Keratinocyte (primary cell): ENCODE measurements around the gene ADARB2. TPM values are rescaled to one million over a fixed set of nuclear protein-coding genes. Genes with fewer than 3 reads are reported as not detected.

Source experiments
- DNase-seq: peaks from one replicate; pipeline ENCODE4 v3.0.0-alpha.2; 2011; ENCODE audit warnings: low read depth, missing footprints, low spot score
- FAIRE-seq: peaks from 2 replicates; lab custom pipeline; 2011; peaks lifted over from hg19 to GRCh38; lab: Jason Lieb, UNC
- H2AFZ ChIP-seq: 2 replicates; pipeline ENCODE4 v1.6.0; 2012; ENCODE audit warnings: low read length, control low read depth, inconsistent platforms; ENCODE audit not compliant: control insufficient read depth
- H3K27ac ChIP-seq: 2 replicates; pipeline ENCODE4 v1.5.1; 2011; ENCODE audit warnings: low read length; ENCODE audit not compliant: control insufficient read depth, insufficient read depth
- H3K27me3 ChIP-seq: 3 replicates; pipeline ENCODE4 v1.6.0; 2011; ENCODE audit warnings: low read length; ENCODE audit not compliant: control insufficient read depth, insufficient read depth; ENCODE audit errors: extremely low read depth
- H3K36me3 ChIP-seq, 2 experiments: 2 replicates in 1 of 2; 3 replicates in 1 of 2; pipeline ENCODE4 v1.5.1; 2011; ENCODE audit warnings: low read length in 2 of 2, mild to moderate bottlenecking in 1 of 2; ENCODE audit not compliant: control insufficient read depth in 2 of 2, insufficient read depth in 2 of 2; ENCODE audit errors: extremely low read depth in 1 of 2
- H3K4me1 ChIP-seq: 3 replicates; pipeline ENCODE4 v1.5.1; 2011; ENCODE audit warnings: low read length; ENCODE audit not compliant: control insufficient read depth, insufficient read depth; ENCODE audit errors: extremely low read depth
- H3K4me2 ChIP-seq: 3 replicates; pipeline ENCODE4 v1.6.0; 2011; ENCODE audit warnings: low read depth, low read length; ENCODE audit not compliant: control insufficient read depth, insufficient read depth; ENCODE audit errors: extremely low read depth
- H3K4me3 ChIP-seq, 3 experiments: fragments of 200-600 bp in 1 of 3; sonication (generic) in 1 of 3; 2 replicates in 2 of 3; 3 replicates in 1 of 3; pipeline ENCODE4 v1.5.1; 2011 to 2016; ENCODE audit warnings: low read length in 3 of 3, mild to moderate bottlenecking in 3 of 3, control low read depth in 2 of 3, inconsistent platforms in 1 of 3, low read depth in 1 of 3, mixed read lengths in 1 of 3, mixed run types in 1 of 3, moderate library complexity in 1 of 3; ENCODE audit not compliant: control insufficient read depth in 2 of 3, insufficient read depth in 2 of 3; ENCODE audit errors: extremely low read depth in 1 of 3
- H3K79me2 ChIP-seq: 2 replicates; pipeline ENCODE4 v1.6.0; 2012; ENCODE audit warnings: low read length; ENCODE audit not compliant: control insufficient read depth, insufficient read depth
- H3K9ac ChIP-seq: 3 replicates; pipeline ENCODE4 v1.6.0; 2011; ENCODE audit warnings: low read length; ENCODE audit not compliant: control insufficient read depth, insufficient read depth; ENCODE audit errors: extremely low read depth
- H3K9me1 ChIP-seq: 3 replicates; pipeline ENCODE4 v1.6.0; 2011; ENCODE audit warnings: low read length; ENCODE audit not compliant: control insufficient read depth, insufficient read depth; ENCODE audit errors: extremely low read depth
- H3K9me3 ChIP-seq: 2 replicates; pipeline ENCODE4 v1.5.1; 2012; ENCODE audit warnings: low read depth, low read length; ENCODE audit not compliant: control insufficient read depth
- H4K20me1 ChIP-seq: 3 replicates; pipeline ENCODE4 v1.6.0; 2011; ENCODE audit warnings: low read length; ENCODE audit not compliant: control insufficient read depth, insufficient read depth; ENCODE audit errors: extremely low read depth
- EZH2 ChIP-seq: IDR thresholded peaks from one replicate; pipeline ENCODE4 v1.6.1; 2012; ENCODE audit warnings: inconsistent platforms, mild to moderate bottlenecking, low read length, moderate library complexity
- dilution Hi-C: fragments of 300-500 bp; cut with MboI; formaldehyde crosslinking; loops from one replicate; pipeline ENCODE4 v1.7.0; 2020; ENCODE audit warnings: low sequenced_read_pairs; ENCODE audit not compliant: extremely low pct_ligation_motif_present
- polyA plus RNA-seq, 5 experiments: library from polyadenylated mRNA; depleted of rRNA in 3 of 5; stranded (reverse) in 3 of 5; stranded (forward) in 1 of 5; unstranded in 1 of 5; fragments of >200 nt; gene quantifications; 1 replicate in 1 of 5; 2 replicates in 3 of 5; 3 replicates in 1 of 5; pipeline versions ENCODE4 v1.2.1 to v1.2.3, GENCODE V29; 2011 to 2012; ENCODE audit warnings: missing spikeins in 2 of 5, low read depth in 1 of 5, low replicate concordance in 1 of 5
- TF ChIP-seq, protein P1 (sequence below), 3 experiments: IDR thresholded peaks in 1 of 3; conservative IDR thresholded peaks in 1 of 3; optimal IDR thresholded peaks in 1 of 3; 2 replicates in 2 of 3; 3 replicates in 1 of 3; pipeline versions ENCODE3 to v1.5.1; 2011; ENCODE audit warnings: low read length in 3 of 3, mild to moderate bottlenecking in 3 of 3, moderate library complexity in 2 of 3, control low read depth in 1 of 3, inconsistent platforms in 1 of 3; ENCODE audit not compliant: insufficient read depth in 2 of 3; ENCODE audit errors: extremely low read depth in 1 of 3

ADARB2 gene
- polyA plus RNA-seq, 1 donor (not counting 4 experiments of a cell fraction or from before 2014, with no cell fraction given): not detected

GRCh38 chr10:1178506-1178905, 558.8 kb downstream of the ADARB2 start:
- dilution Hi-C loops: no loop called here
- no peaks in the 10 kb centered on the region for H3K27me3 ChIP-seq

GRCh38 chr10:1177936-1178335, 559.4 kb downstream of the ADARB2 start:
- FAIRE-seq: no peak
- dilution Hi-C loops: no loop called here

More at GRCh38 chr10:1178506-1178905, 558.8 kb downstream of the ADARB2 start:
- Histone ChIP-seq H3K4me1 (no peaks in the 10 kb centered on the region), H3K9ac (no peak overlapping the region), H4K20me1 (no peaks in the 10 kb centered on the region), H3K27ac (no peak overlapping the region), H3K4me2 (no peak overlapping the region), H3K9me1 (no peaks in the 10 kb centered on the region), H3K9me3 (no peaks in the 10 kb centered on the region), H3K79me2 (no peaks in the 10 kb centered on the region), H3K36me3 (no peaks in the 10 kb centered on the region), H3K4me3 (no peak overlapping the region), H2AFZ (no peak overlapping the region)
- TF ChIP-seq, protein P1, sequence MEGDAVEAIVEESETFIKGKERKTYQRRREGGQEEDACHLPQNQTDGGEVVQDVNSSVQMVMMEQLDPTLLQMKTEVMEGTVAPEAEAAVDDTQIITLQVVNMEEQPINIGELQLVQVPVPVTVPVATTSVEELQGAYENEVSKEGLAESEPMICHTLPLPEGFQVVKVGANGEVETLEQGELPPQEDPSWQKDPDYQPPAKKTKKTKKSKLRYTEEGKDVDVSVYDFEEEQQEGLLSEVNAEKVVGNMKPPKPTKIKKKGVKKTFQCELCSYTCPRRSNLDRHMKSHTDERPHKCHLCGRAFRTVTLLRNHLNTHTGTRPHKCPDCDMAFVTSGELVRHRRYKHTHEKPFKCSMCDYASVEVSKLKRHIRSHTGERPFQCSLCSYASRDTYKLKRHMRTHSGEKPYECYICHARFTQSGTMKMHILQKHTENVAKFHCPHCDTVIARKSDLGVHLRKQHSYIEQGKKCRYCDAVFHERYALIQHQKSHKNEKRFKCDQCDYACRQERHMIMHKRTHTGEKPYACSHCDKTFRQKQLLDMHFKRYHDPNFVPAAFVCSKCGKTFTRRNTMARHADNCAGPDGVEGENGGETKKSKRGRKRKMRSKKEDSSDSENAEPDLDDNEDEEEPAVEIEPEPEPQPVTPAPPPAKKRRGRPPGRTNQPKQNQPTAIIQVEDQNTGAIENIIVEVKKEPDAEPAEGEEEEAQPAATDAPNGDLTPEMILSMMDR (optimal IDR thresholded peaks at IDR 0.05 in 1 of 3, IDR thresholded peaks at IDR 0.05 in 1 of 3, conservative IDR thresholded peaks at IDR 0.05 in 1 of 3; ENCODE audit: extremely low read depth in 1 of 3, insufficient read depth in 2 of 3, low read length in 3 of 3): no peak
- TF ChIP-seq EZH2: no peak
- DNase-seq (no peak), FAIRE-seq (no peak)

More at GRCh38 chr10:1177936-1178335, 559.4 kb downstream of the ADARB2 start:
- Histone ChIP-seq H3K9me3 (no peaks in the 10 kb centered on the region), H3K4me1 (no peaks in the 10 kb centered on the region), H3K9me1 (no peaks in the 10 kb centered on the region), H3K27me3 (no peaks in the 10 kb centered on the region), H3K36me3 (no peaks in the 10 kb centered on the region), H3K79me2 (no peaks in the 10 kb centered on the region), H4K20me1 (no peaks in the 10 kb centered on the region), H3K4me3 (no peak overlapping the region), H3K9ac (no peak overlapping the region), H3K4me2 (no peak overlapping the region), H3K27ac (no peak overlapping the region), H2AFZ (no peak overlapping the region)
- no peak for DNase-seq
- no peak for TF ChIP-seq EZH2
- TF ChIP-seq, protein P1 (optimal IDR thresholded peaks at IDR 0.05 in 1 of 3, IDR thresholded peaks at IDR 0.05 in 1 of 3, conservative IDR thresholded peaks at IDR 0.05 in 1 of 3; ENCODE audit: extremely low read depth in 1 of 3, insufficient read depth in 2 of 3, low read length in 3 of 3): no peak
